H1 (cell line): ENCODE data around the gene BCL2. TPM values are rescaled to one million over a fixed set of nuclear protein-coding genes. Genes with fewer than 3 reads are reported as not detected.

Experiments used
- CTCF ChIA-PET: fragments of 300-600 bp; sonication (Branson Sonifier 250); formaldehyde crosslinking; loops from one replicate; lab custom pipeline; 2021; ENCODE audit not compliant: partially characterized antibody; lab: Charles Lee
- POLR2A ChIA-PET: fragments of 300-600 bp; sonication (Branson Sonifier 250); formaldehyde crosslinking; loops from one replicate; lab custom pipeline; 2021; ENCODE audit warnings: inconsistent platforms; ENCODE audit not compliant: partially characterized antibody; lab: Charles Lee
- DNase-seq, 2 experiments: peaks; one replicate each; pipeline versions ENCODE4 v3.0.0 to v3.0.0-alpha.2; 2010 to 2022; ENCODE audit warnings: low spot score in 2 of 2, low read depth in 1 of 2, mixed read lengths in 1 of 2
- FAIRE-seq: peaks from 2 replicates; lab custom pipeline; 2011; peaks lifted over from hg19 to GRCh38; lab: Jason Lieb, UNC
- H2AFZ ChIP-seq: 2 replicates; pipeline ENCODE4 v1.8.1; 2012; ENCODE audit warnings: low read length, inconsistent platforms
- H2AK5ac ChIP-seq: 2 replicates; pipeline ENCODE4 v1.6.1; 2013; ENCODE audit warnings: low read depth, low read length
- H2BK120ac ChIP-seq: replicated peaks from 2 replicates; pipeline ENCODE3; 2013; ENCODE audit warnings: low read depth, low read length, inconsistent platforms
- H2BK12ac ChIP-seq: 2 replicates; pipeline ENCODE4 v1.6.1; 2013; ENCODE audit warnings: low read depth, low read length
- H2BK15ac ChIP-seq: 2 replicates; pipeline ENCODE4 v1.6.1; 2013; ENCODE audit warnings: low read length
- H2BK20ac ChIP-seq: 2 replicates; pipeline ENCODE4 v1.6.1; 2013; ENCODE audit warnings: low read length
- H2BK5ac ChIP-seq: 2 replicates; pipeline ENCODE4 v1.6.1; 2013; ENCODE audit warnings: low read depth, low read length
- H3K14ac ChIP-seq: 2 replicates; pipeline ENCODE4 v1.6.1; 2013; ENCODE audit warnings: inconsistent platforms; ENCODE audit not compliant: insufficient read length
- H3K18ac ChIP-seq: 2 replicates; pipeline ENCODE4 v1.6.1; 2013; ENCODE audit warnings: low read length; ENCODE audit errors: extremely low read depth
- H3K23ac ChIP-seq: 2 replicates; pipeline ENCODE4 v1.6.1; 2013; ENCODE audit warnings: inconsistent platforms; ENCODE audit not compliant: insufficient read length
- H3K23me2 ChIP-seq: 2 replicates; pipeline ENCODE4 v1.6.1; 2013; ENCODE audit warnings: low read depth, low read length
- H3K27ac ChIP-seq: 2 replicates; pipeline ENCODE4 v1.6.1; 2011; ENCODE audit warnings: low read depth, low read length, inconsistent platforms
- H3K27me3 ChIP-seq, 4 experiments: replicated peaks in 1 of 4; 1 replicate in 1 of 4; 2 replicates in 3 of 4; pipeline versions ENCODE4 v1.6.1 to v1.8.1; 2011 to 2013; ENCODE audit warnings: low read length in 3 of 4, mild to moderate bottlenecking in 3 of 4, inconsistent platforms in 2 of 4, mixed read lengths in 2 of 4, moderate library complexity in 1 of 4; ENCODE audit not compliant: control insufficient read depth in 3 of 4, insufficient read depth in 3 of 4; ENCODE audit errors: extremely low read depth in 1 of 4
- H3K36me3 ChIP-seq, 4 experiments: 2 replicates each; pipeline versions ENCODE4 v1.6.1 to v1.8.1; 2011 to 2013; ENCODE audit warnings: mild to moderate bottlenecking in 4 of 4, low read length in 3 of 4, moderate library complexity in 2 of 4, control low read depth in 1 of 4, inconsistent platforms in 1 of 4; ENCODE audit not compliant: insufficient read depth in 4 of 4, control insufficient read depth in 2 of 4
- H3K4ac ChIP-seq: replicated peaks from 2 replicates; pipeline ENCODE3; 2013; ENCODE audit warnings: low read length, low read depth, mixed read lengths, inconsistent platforms; ENCODE audit not compliant: insufficient read length
- H3K4me1 ChIP-seq, 4 experiments: replicated peaks in 1 of 4; 1 replicate in 1 of 4; 2 replicates in 3 of 4; pipeline versions ENCODE4 v1.6.1 to v1.8.1; 2011 to 2013; ENCODE audit warnings: low read length in 3 of 4, inconsistent platforms in 2 of 4, mixed read lengths in 1 of 4; ENCODE audit not compliant: insufficient read depth in 4 of 4, control insufficient read depth in 3 of 4
- H3K4me2 ChIP-seq, 2 experiments: 2 replicates each; pipeline versions ENCODE4 v1.6.1 to v1.8.1; 2011 to 2013; ENCODE audit warnings: low read depth in 2 of 2, low read length in 2 of 2, control low read depth in 1 of 2, inconsistent platforms in 1 of 2, mild to moderate bottlenecking in 1 of 2; ENCODE audit not compliant: insufficient read depth in 1 of 2
- H3K4me3 ChIP-seq, 4 experiments: fragments of 200-600, 300-600 bp in 1 of 4; sonication (generic), shearing (Covaris generic), sonication (Bioruptor Twin) in 1 of 4; 2 replicates each; pipeline versions ENCODE4 v1.5.1 to v1.8.1; 2011 to 2016; ENCODE audit warnings: low read length in 4 of 4, low read depth in 3 of 4, control low read depth in 2 of 4, inconsistent platforms in 2 of 4, mild to moderate bottlenecking in 2 of 4, mixed read lengths in 1 of 4, moderate library complexity in 1 of 4; ENCODE audit not compliant: insufficient read depth in 2 of 4; ENCODE audit errors: extremely low read depth in 1 of 4
- H3K56ac ChIP-seq: replicated peaks from 2 replicates; pipeline ENCODE3; 2013; ENCODE audit warnings: low read depth, mild to moderate bottlenecking, mixed read lengths, low read length, inconsistent platforms; ENCODE audit not compliant: insufficient read length
- H3K79me1 ChIP-seq: 2 replicates; pipeline ENCODE4 v1.6.1; 2013; ENCODE audit warnings: low read depth, low read length, control low read depth
- H3K79me2 ChIP-seq, 2 experiments: 2 replicates each; pipeline versions ENCODE4 v1.6.1 to v1.8.1; 2012 to 2013; ENCODE audit warnings: low read length in 2 of 2, mild to moderate bottlenecking in 2 of 2, inconsistent platforms in 1 of 2; ENCODE audit not compliant: insufficient read depth in 2 of 2, control insufficient read depth in 1 of 2
- H3K9ac ChIP-seq, 4 experiments: replicated peaks in 1 of 4; 1 replicate in 1 of 4; 2 replicates in 3 of 4; pipeline versions ENCODE4 v1.6.1 to v1.8.1; 2011 to 2013; ENCODE audit warnings: low read depth in 3 of 4, low read length in 3 of 4, control low read depth in 2 of 4, mild to moderate bottlenecking in 2 of 4, moderate library complexity in 2 of 4, inconsistent platforms in 1 of 4; ENCODE audit errors: extremely low read depth in 1 of 4
- H3K9me3 ChIP-seq, 2 experiments: 2 replicates each; pipeline versions ENCODE4 v1.6.1 to v1.8.1; 2012 to 2013; ENCODE audit warnings: mild to moderate bottlenecking in 2 of 2, moderate library complexity in 2 of 2, control low read depth in 1 of 2, inconsistent platforms in 1 of 2, low read depth in 1 of 2, low read length in 1 of 2, mixed read lengths in 1 of 2; ENCODE audit not compliant: insufficient read depth in 2 of 2
- H4K20me1 ChIP-seq, 2 experiments: replicated peaks in 1 of 2; 2 replicates each; pipeline versions ENCODE3 to v1.8.1; 2011 to 2013; ENCODE audit warnings: inconsistent platforms in 2 of 2, low read length in 2 of 2, mild to moderate bottlenecking in 1 of 2; ENCODE audit not compliant: insufficient read depth in 2 of 2, control insufficient read depth in 1 of 2
- H4K5ac ChIP-seq: 2 replicates; pipeline ENCODE4 v1.6.1; 2013; ENCODE audit warnings: low read length, low read depth, mixed read lengths, inconsistent platforms; ENCODE audit not compliant: insufficient read length
- H4K8ac ChIP-seq: 2 replicates; pipeline ENCODE4 v1.8.0; 2013; ENCODE audit warnings: mild to moderate bottlenecking, moderate library complexity, low read length, inconsistent platforms; ENCODE audit not compliant: insufficient read depth; ENCODE audit errors: extremely low read depth
- H4K91ac ChIP-seq: replicated peaks from 2 replicates; pipeline ENCODE3; 2013; ENCODE audit warnings: low read length, mixed read lengths, inconsistent platforms; ENCODE audit not compliant: insufficient read length
- ASH2L ChIP-seq: fragments of 200-600, 300-600 bp; sonication (generic); IDR thresholded peaks from one replicate; pipeline ENCODE4 v1.7.1; 2017; ENCODE audit warnings: low read length
- CBX8 ChIP-seq: fragments of 300-800, 300-1000 bp; sonication (generic); IDR thresholded peaks from 2 replicates; pipeline ENCODE4 v1.7.1; 2016; ENCODE audit warnings: low read depth, low read length, borderline replicate concordance
- CHD2 ChIP-seq: IDR thresholded peaks from 2 replicates; pipeline ENCODE4 v1.6.1; 2012; ENCODE audit warnings: low read length, improper control_type of control experiment
- CREB1 ChIP-seq: IDR thresholded peaks from 2 replicates; pipeline ENCODE4 v1.6.1; 2012; ENCODE audit warnings: inconsistent platforms
- CTBP2 ChIP-seq: IDR thresholded peaks from 2 replicates; pipeline ENCODE4 v1.7.0; 2011; ENCODE audit warnings: borderline replicate concordance, mild to moderate bottlenecking, moderate library complexity, mixed read lengths, low read length; ENCODE audit not compliant: insufficient read depth, insufficient read length
- HDAC6 ChIP-seq: IDR thresholded peaks from one replicate; pipeline ENCODE4 v1.7.1; 2012; ENCODE audit warnings: low read depth, mild to moderate bottlenecking, inconsistent platforms, low read length, moderate library complexity
- MAFK ChIP-seq: IDR thresholded peaks from 2 replicates; pipeline ENCODE4 v1.6.1; 2012; ENCODE audit warnings: low read depth, mild to moderate bottlenecking, improper control_type of control experiment, low read length
- POLR2A ChIP-seq, 2 experiments: IDR thresholded peaks; 1 replicate in 1 of 2; 2 replicates in 1 of 2; pipeline ENCODE4 v1.6.1; 2011; ENCODE audit warnings: low read depth in 2 of 2, low read length in 2 of 2, mild to moderate bottlenecking in 2 of 2; ENCODE audit errors: control extremely low read depth in 1 of 2
- SAP30 ChIP-seq: fragments of 300-600 bp; sonication (generic); IDR thresholded peaks from 2 replicates; pipeline ENCODE4 v1.7.1; 2012; ENCODE audit warnings: low read length, moderate library complexity, mild to moderate bottlenecking, inconsistent platforms; ENCODE audit not compliant: insufficient read depth, insufficient replicate concordance
- TAF1 ChIP-seq: IDR thresholded peaks from 2 replicates; pipeline ENCODE4 v1.6.1; 2011; ENCODE audit warnings: mild to moderate bottlenecking, low read depth, low read length
- WGBS, 2 experiments: shearing (Covaris generic) in 1 of 2; methylation state at CpG; one replicate each; pipeline versions ENCODE4 v1.1.6 to v1.1.7; 2013 to 2015; ENCODE audit warnings: low lambda C conversion rate in 2 of 2, mixed read lengths in 2 of 2, inconsistent platforms in 1 of 2, low coverage in 1 of 2, missing lambda C conversion rate in 1 of 2; ENCODE audit not compliant: insufficient replicate concordance in 2 of 2, insufficient coverage in 1 of 2, insufficient read length in 1 of 2; ENCODE audit errors: extremely low coverage in 1 of 2, missing lambda C conversion rate in 1 of 2; 5-methylcytosine and 5-hydroxymethylcytosine counted together
- polyA plus RNA-seq, 7 experiments: library from polyadenylated mRNA; depleted of rRNA in 3 of 7; stranded (reverse) in 5 of 7; unstranded in 2 of 7; fragments of >200 nt in 5 of 7; fragments of 200-250 nt in 2 of 7; gene quantifications; 1 replicate in 5 of 7; 2 replicates in 1 of 7; 4 replicates in 1 of 7; pipeline versions ENCODE4 v1.2.1 to v1.2.3, GENCODE V29; 2011 to 2013; ENCODE audit warnings: missing spikeins in 2 of 7, mixed read lengths in 2 of 7
- total RNA-seq: library from RNA; stranded (reverse); fragmentation: NEBNext Ultra II Directional; extraction: Animal tissue kit (Norgen Biotek cat#: 25700); gene quantifications from 2 replicates; pipeline ENCODE4 v1.2.1, GENCODE V29; 2021
- TF ChIP-seq, protein P1 (sequence below): IDR thresholded peaks from 2 replicates; pipeline ENCODE4 v1.6.1; 2011; ENCODE audit warnings: low read depth, mild to moderate bottlenecking, low read length; ENCODE audit not compliant: insufficient read depth

The BCL2 gene
- total and polyA plus RNA-seq, 2 of the 8 experiments (the other 6 are each of a cell fraction or from before 2014, with no cell fraction given) = 0.59 to 4.5 TPM

DNA sequence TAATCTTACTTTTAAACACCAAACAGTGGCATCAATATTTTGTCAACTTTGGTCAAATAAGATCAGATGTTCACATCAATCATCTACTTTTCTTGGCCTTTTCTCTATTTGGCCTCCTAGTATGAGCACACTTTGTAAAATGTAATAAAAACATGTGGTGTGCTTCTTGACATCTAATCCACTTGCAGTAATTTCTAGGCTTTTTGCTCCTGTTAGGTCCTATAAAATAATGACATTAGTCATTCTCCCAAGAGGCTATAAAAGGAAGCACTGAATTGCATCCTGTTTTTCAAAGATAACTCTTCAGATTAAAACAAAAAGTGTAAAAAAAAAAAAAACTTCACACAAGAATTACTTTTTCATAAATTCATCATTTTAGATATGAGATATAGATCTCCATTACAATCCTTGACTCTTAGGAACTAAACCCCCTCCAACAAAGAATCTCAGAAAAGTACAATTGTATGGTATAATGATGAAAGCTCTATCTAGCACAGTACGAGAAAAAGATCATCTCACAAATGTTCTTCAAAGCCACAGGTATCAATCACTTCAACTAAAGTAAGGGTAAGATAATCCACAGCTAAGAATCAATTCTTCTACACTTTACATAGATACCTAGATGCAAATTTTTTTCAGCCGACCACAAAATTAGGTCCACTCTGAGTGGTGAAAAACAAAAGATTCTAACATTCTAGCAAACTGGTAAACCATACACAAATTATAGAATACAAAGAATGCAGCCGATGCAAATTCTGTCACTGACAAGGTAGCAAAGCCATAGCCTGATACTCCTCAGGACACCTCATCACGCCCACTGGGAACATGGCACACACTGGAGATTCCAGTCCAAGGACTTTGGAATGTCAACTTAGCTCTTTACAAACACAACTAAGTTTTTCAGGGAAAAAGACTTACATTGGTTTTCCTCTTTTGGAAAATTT, 2.7 kb downstream of the BCL2 start:
- ChIA-PET CTCF (interaction anchor here (0.6 to 3.5 kb wide), 19 partner anchors 10 to 665 kb away, joined by 3 to 46 read pairs (median 8); no protein-coding TSS in a partner anchor), POLR2A (interaction anchor here (0.6 kb wide), 1 partner anchor 92 kb away, joined by 3 read pairs; no protein-coding TSS in a partner anchor)
- no peak overlapping the region for H3K4me3 ChIP-seq
- no peak overlapping the region for H3K14ac ChIP-seq
- no peak overlapping the region for H3K23ac ChIP-seq
- peaks cover 0 to 3% of the 10 kb centered on the region in 2 experiments for H4K20me1 ChIP-seq
- H3K23me2 ChIP-seq = peaks cover 9% of the 10 kb centered on the region; the same call in 1 of the 2 replicates
- H3K4me2 ChIP-seq = peak overlapping the region in 1 of 2 experiments; percentile 83; a peak in 1 of 4 replicates
- H2BK120ac ChIP-seq = no peak overlapping the region
- H2AFZ ChIP-seq = no peak overlapping the region
- 89% methylated on average over 4 of the region's 4 CpGs; no CpG with 5 or more reads in 1 of the 2 experiments for WGBS, 2 experiments
- H3K9ac ChIP-seq = no peak overlapping the region
- H3K36me3 ChIP-seq = no peaks in the 10 kb centered on the region
- H2BK20ac ChIP-seq = no peak overlapping the region
- H3K4ac ChIP-seq = no peak overlapping the region
- FAIRE-seq (no peak), DNase-seq (no peak)
- peaks cover 0 to 10% (median 6%) of the 10 kb centered on the region in 4 experiments; a peak in 3 of 7 replicates for H3K4me1 ChIP-seq
- H3K56ac ChIP-seq = no peak overlapping the region
- no peaks in the 10 kb centered on the region for H3K79me1 ChIP-seq
- no peak overlapping the region for H2BK12ac ChIP-seq
- peaks cover 0 to 36% (median 22%) of the 10 kb centered on the region in 4 experiments; a peak in 6 of 7 replicates for H3K27me3 ChIP-seq
- no peak overlapping the region for H4K5ac ChIP-seq
- H4K91ac ChIP-seq = no peak overlapping the region
- no peak overlapping the region for H2BK5ac ChIP-seq
- no peak overlapping the region for H3K27ac ChIP-seq
- H4K8ac ChIP-seq = no peak overlapping the region
- H2BK15ac ChIP-seq = no peak overlapping the region
- no peaks in the 10 kb centered on the region for H3K9me3 ChIP-seq
- no peaks in the 10 kb centered on the region; a peak in 1 of 4 replicates for H3K79me2 ChIP-seq
- no peak overlapping the region for H3K18ac ChIP-seq
- H2AK5ac ChIP-seq = no peak overlapping the region
- no peak for TF ChIP-seq ASH2L
- no peak for TF ChIP-seq MAFK
- no peak for TF ChIP-seq TAF1
- TF ChIP-seq, protein P1, sequence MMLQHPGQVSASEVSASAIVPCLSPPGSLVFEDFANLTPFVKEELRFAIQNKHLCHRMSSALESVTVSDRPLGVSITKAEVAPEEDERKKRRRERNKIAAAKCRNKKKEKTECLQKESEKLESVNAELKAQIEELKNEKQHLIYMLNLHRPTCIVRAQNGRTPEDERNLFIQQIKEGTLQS = no peak
- no peak for TF ChIP-seq CREB1
- no peak for TF ChIP-seq CTBP2
- TF ChIP-seq CHD2 = no peak
- TF ChIP-seq CBX8 = no peak
- TF ChIP-seq SAP30 = no peak
- no peak for TF ChIP-seq POLR2A (IDR thresholded peaks at IDR 0.05; ENCODE audit: control extremely low read depth in 1 of 2, low read depth in 2 of 2, low read length in 2 of 2)
- TF ChIP-seq HDAC6 = no peak
